Keratinocyte (primary cell): ENCODE measurements around the gene F12. TPM values are rescaled to one million over a fixed set of nuclear protein-coding genes. Genes with fewer than 3 reads are reported as not detected.

Experiments
- DNase-seq: peaks from one replicate; pipeline ENCODE4 v3.0.0-alpha.2; 2011; ENCODE audit warnings: low read depth, missing footprints, low spot score
- FAIRE-seq: peaks from 2 replicates; lab custom pipeline; 2011; peaks lifted over from hg19 to GRCh38; lab: Jason Lieb, UNC
- H2AFZ ChIP-seq: 2 replicates; pipeline ENCODE4 v1.6.0; 2012; ENCODE audit warnings: low read length, control low read depth, inconsistent platforms; ENCODE audit not compliant: control insufficient read depth
- H3K27ac ChIP-seq: 2 replicates; pipeline ENCODE4 v1.5.1; 2011; ENCODE audit warnings: low read length; ENCODE audit not compliant: control insufficient read depth, insufficient read depth
- H3K27me3 ChIP-seq: 3 replicates; pipeline ENCODE4 v1.6.0; 2011; ENCODE audit warnings: low read length; ENCODE audit not compliant: control insufficient read depth, insufficient read depth; ENCODE audit errors: extremely low read depth
- H3K36me3 ChIP-seq, 2 experiments: 2 replicates in 1 of 2; 3 replicates in 1 of 2; pipeline ENCODE4 v1.5.1; 2011; ENCODE audit warnings: low read length in 2 of 2, mild to moderate bottlenecking in 1 of 2; ENCODE audit not compliant: control insufficient read depth in 2 of 2, insufficient read depth in 2 of 2; ENCODE audit errors: extremely low read depth in 1 of 2
- H3K4me1 ChIP-seq: 3 replicates; pipeline ENCODE4 v1.5.1; 2011; ENCODE audit warnings: low read length; ENCODE audit not compliant: control insufficient read depth, insufficient read depth; ENCODE audit errors: extremely low read depth
- H3K4me2 ChIP-seq: 3 replicates; pipeline ENCODE4 v1.6.0; 2011; ENCODE audit warnings: low read depth, low read length; ENCODE audit not compliant: control insufficient read depth, insufficient read depth; ENCODE audit errors: extremely low read depth
- H3K4me3 ChIP-seq, 3 experiments: fragments of 200-600 bp in 1 of 3; sonication (generic) in 1 of 3; 2 replicates in 2 of 3; 3 replicates in 1 of 3; pipeline ENCODE4 v1.5.1; 2011 to 2016; ENCODE audit warnings: low read length in 3 of 3, mild to moderate bottlenecking in 3 of 3, control low read depth in 2 of 3, inconsistent platforms in 1 of 3, low read depth in 1 of 3, mixed read lengths in 1 of 3, mixed run types in 1 of 3, moderate library complexity in 1 of 3; ENCODE audit not compliant: control insufficient read depth in 2 of 3, insufficient read depth in 2 of 3; ENCODE audit errors: extremely low read depth in 1 of 3
- H3K79me2 ChIP-seq: 2 replicates; pipeline ENCODE4 v1.6.0; 2012; ENCODE audit warnings: low read length; ENCODE audit not compliant: control insufficient read depth, insufficient read depth
- H3K9ac ChIP-seq: 3 replicates; pipeline ENCODE4 v1.6.0; 2011; ENCODE audit warnings: low read length; ENCODE audit not compliant: control insufficient read depth, insufficient read depth; ENCODE audit errors: extremely low read depth
- H3K9me1 ChIP-seq: 3 replicates; pipeline ENCODE4 v1.6.0; 2011; ENCODE audit warnings: low read length; ENCODE audit not compliant: control insufficient read depth, insufficient read depth; ENCODE audit errors: extremely low read depth
- H3K9me3 ChIP-seq: 2 replicates; pipeline ENCODE4 v1.5.1; 2012; ENCODE audit warnings: low read depth, low read length; ENCODE audit not compliant: control insufficient read depth
- H4K20me1 ChIP-seq: 3 replicates; pipeline ENCODE4 v1.6.0; 2011; ENCODE audit warnings: low read length; ENCODE audit not compliant: control insufficient read depth, insufficient read depth; ENCODE audit errors: extremely low read depth
- EZH2 ChIP-seq: IDR thresholded peaks from one replicate; pipeline ENCODE4 v1.6.1; 2012; ENCODE audit warnings: inconsistent platforms, mild to moderate bottlenecking, low read length, moderate library complexity
- dilution Hi-C: fragments of 300-500 bp; cut with MboI; formaldehyde crosslinking; loops from one replicate; pipeline ENCODE4 v1.7.0; 2020; ENCODE audit warnings: low sequenced_read_pairs; ENCODE audit not compliant: extremely low pct_ligation_motif_present
- polyA plus RNA-seq, 5 experiments: library from polyadenylated mRNA; depleted of rRNA in 3 of 5; stranded (reverse) in 3 of 5; stranded (forward) in 1 of 5; unstranded in 1 of 5; fragments of >200 nt; gene quantifications; 1 replicate in 1 of 5; 2 replicates in 3 of 5; 3 replicates in 1 of 5; pipeline versions ENCODE4 v1.2.1 to v1.2.3, GENCODE V29; 2011 to 2012; ENCODE audit warnings: missing spikeins in 2 of 5, low read depth in 1 of 5, low replicate concordance in 1 of 5
- TF ChIP-seq, protein P1 (sequence below), 3 experiments: IDR thresholded peaks in 1 of 3; conservative IDR thresholded peaks in 1 of 3; optimal IDR thresholded peaks in 1 of 3; 2 replicates in 2 of 3; 3 replicates in 1 of 3; pipeline versions ENCODE3 to v1.5.1; 2011; ENCODE audit warnings: low read length in 3 of 3, mild to moderate bottlenecking in 3 of 3, moderate library complexity in 2 of 3, control low read depth in 1 of 3, inconsistent platforms in 1 of 3; ENCODE audit not compliant: insufficient read depth in 2 of 3; ENCODE audit errors: extremely low read depth in 1 of 3

Gene F12
- polyA plus RNA-seq, 1 donor (not counting 4 experiments of a cell fraction or from before 2014, with no cell fraction given), result 7.7 TPM

DNA sequence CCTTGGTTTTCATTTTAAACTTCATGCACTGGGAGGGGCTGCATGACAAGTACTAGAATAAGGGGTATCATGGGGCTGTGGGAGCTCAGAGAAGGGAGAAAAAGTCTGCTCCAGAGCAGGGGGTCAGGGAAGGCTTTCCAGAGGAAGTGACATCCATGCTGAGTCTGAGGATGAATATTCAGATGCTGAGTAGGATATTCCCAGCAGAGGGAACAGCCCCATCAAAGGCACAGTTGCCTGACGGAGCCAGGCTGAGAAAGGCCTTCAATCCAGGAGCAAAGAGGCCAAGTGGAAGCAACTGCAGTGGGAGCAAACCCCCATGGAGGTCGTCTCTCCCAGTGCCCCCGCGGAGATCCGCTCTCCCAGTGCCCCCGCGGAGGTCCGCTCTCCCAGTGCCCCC, 13.3 kb downstream of the F12 start:
- no peak overlapping the region for H3K4me3 ChIP-seq
- TF ChIP-seq, protein P1, sequence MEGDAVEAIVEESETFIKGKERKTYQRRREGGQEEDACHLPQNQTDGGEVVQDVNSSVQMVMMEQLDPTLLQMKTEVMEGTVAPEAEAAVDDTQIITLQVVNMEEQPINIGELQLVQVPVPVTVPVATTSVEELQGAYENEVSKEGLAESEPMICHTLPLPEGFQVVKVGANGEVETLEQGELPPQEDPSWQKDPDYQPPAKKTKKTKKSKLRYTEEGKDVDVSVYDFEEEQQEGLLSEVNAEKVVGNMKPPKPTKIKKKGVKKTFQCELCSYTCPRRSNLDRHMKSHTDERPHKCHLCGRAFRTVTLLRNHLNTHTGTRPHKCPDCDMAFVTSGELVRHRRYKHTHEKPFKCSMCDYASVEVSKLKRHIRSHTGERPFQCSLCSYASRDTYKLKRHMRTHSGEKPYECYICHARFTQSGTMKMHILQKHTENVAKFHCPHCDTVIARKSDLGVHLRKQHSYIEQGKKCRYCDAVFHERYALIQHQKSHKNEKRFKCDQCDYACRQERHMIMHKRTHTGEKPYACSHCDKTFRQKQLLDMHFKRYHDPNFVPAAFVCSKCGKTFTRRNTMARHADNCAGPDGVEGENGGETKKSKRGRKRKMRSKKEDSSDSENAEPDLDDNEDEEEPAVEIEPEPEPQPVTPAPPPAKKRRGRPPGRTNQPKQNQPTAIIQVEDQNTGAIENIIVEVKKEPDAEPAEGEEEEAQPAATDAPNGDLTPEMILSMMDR (optimal IDR thresholded peaks at IDR 0.05 in 1 of 3, IDR thresholded peaks at IDR 0.05 in 1 of 3, conservative IDR thresholded peaks at IDR 0.05 in 1 of 3; ENCODE audit: extremely low read depth in 1 of 3, insufficient read depth in 2 of 3, low read length in 3 of 3), result no peak
- no peak for TF ChIP-seq EZH2
- no peaks in the 10 kb centered on the region for H3K27me3 ChIP-seq
- DNase-seq, result no peak
- no peak overlapping the region for H3K27ac ChIP-seq
- dilution Hi-C loops, result no loop called here
- H2AFZ ChIP-seq, result no peak overlapping the region
- no peaks in the 10 kb centered on the region for H3K36me3 ChIP-seq
- no peaks in the 10 kb centered on the region for H3K79me2 ChIP-seq
- no peak overlapping the region for H3K4me2 ChIP-seq
- no peaks in the 10 kb centered on the region for H3K9me3 ChIP-seq
- no peak overlapping the region for H3K9ac ChIP-seq
- no peaks in the 10 kb centered on the region for H4K20me1 ChIP-seq
- no peaks in the 10 kb centered on the region for H3K9me1 ChIP-seq
- H3K4me1 ChIP-seq, result no peaks in the 10 kb centered on the region
- no peak for FAIRE-seq

DNA sequence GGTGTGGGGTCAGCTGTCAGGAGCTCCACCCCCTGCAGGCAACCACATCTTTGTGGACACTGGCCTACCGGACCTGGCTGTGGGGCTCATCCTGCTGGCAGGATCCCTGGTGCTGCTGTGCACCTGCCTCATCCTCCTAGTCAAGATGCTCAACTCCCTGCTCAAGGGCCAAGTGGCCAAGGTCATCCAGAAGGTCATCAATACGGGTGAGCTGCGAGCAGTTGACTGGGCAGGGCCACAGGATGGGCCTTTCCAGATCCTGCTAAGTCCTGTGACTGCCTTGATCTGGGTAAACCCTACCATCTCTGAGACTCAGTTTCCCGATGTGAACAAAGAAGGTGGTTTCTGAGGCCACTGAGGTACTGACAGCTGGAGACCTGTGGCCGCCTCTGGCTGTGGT, 15.4 kb downstream of the F12 start:
- no peaks in the 10 kb centered on the region for H3K36me3 ChIP-seq
- no peaks in the 10 kb centered on the region for H3K9me1 ChIP-seq
- H3K9ac ChIP-seq, result no peak overlapping the region
- H4K20me1 ChIP-seq, result no peaks in the 10 kb centered on the region
- H3K27me3 ChIP-seq, result no peaks in the 10 kb centered on the region
- DNase-seq (no peak), FAIRE-seq (no peak)
- no peak overlapping the region for H3K4me3 ChIP-seq
- no peaks in the 10 kb centered on the region for H3K9me3 ChIP-seq
- no peak overlapping the region for H2AFZ ChIP-seq
- TF ChIP-seq, protein P1 (optimal IDR thresholded peaks at IDR 0.05 in 1 of 3, IDR thresholded peaks at IDR 0.05 in 1 of 3, conservative IDR thresholded peaks at IDR 0.05 in 1 of 3; ENCODE audit: extremely low read depth in 1 of 3, insufficient read depth in 2 of 3, low read length in 3 of 3), result no peak
- no peak for TF ChIP-seq EZH2
- H3K4me1 ChIP-seq, result peaks cover 17% of the 10 kb centered on the region
- no peaks in the 10 kb centered on the region for H3K79me2 ChIP-seq
- no peak overlapping the region for H3K27ac ChIP-seq
- dilution Hi-C loops, result no loop called here
- no peak overlapping the region for H3K4me2 ChIP-seq
